HG03066 (cell line): ENCODE results near the gene FDCSP.
A peak's percentile ranks its signal among the peaks of the same experiment; 100 is the strongest.
"Not testable (repeated sequence)": the region's sequence is repeated elsewhere in the genome, so short reads cannot be mapped to it uniquely, and the experiment has no call there.

ENCODE experiments used
- ATAC-seq: cut with Tn5 transposase; IDR thresholded peaks from one replicate; pipeline ENCODE4 v1.9.1; 2021; ENCODE audit warnings: low read depth; ENCODE audit not compliant: unreplicated experiment

FDCSP gene

DNA sequence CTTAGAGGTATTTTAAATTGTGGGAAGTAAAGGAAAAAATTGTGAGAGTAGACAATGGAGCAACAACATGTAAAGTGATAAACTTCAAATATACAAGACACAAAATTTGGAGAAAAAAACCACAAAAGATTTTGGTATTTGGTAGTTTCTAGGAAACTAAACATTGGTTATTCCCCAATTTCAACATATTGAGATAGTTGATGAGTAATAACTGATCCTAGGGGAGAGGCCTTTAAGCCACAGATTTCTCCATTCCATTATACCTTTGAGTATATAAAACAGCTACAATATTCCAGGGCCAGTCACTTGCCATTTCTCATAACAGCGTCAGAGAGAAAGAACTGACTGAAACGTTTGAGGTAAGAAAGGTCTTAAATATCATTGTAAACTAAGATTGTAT lies at the start of gene FDCSP:
Gene FDCSP (plus strand): TSS at position 301 of the 400 bp plus-strand sequence. CDS start 5,071 bp downstream, outside the sequence.
- ATAC-seq = no peak

- ATAC-seq = no peak
Observed at GRCh38 chr4:70177090-70177489, 48.8 kb upstream of the FDCSP start.

DNA sequence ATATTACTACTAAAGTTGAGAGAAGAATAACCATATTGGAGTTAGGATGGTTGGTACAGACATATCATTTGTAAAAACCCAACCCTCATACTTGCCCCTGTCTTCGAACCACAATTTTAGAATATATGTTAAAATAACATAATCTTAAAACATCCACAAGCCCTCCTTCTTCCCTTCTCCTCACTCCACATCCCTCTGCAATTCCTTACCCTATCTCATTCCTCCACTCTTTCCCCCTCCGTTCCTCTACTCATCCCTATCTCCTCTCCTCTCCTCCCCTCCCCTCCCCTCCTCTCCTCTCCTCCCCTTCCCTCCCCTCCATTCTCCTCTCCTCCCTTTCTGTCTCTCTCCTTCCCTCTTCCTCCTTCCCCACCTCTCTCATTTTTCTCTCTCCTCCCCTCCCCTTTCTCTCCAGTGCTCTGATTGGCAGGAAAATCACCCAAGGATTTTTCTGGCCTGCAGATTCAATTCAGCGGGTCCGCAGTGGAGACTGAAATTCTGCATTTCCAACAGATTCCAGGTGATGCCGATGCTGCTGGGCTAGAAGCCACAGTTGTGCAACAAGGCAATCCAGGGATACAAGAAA lies 47.8 kb upstream of the FDCSP start:
- no peak for ATAC-seq

- no peak for ATAC-seq
Observed at GRCh38 chr4:70179811-70180210, 46.1 kb upstream of the FDCSP start.

- no peak for ATAC-seq
Observed at GRCh38 chr4:70181864-70182263, 44.1 kb upstream of the FDCSP start.

GRCh38 chr4:70182517-70183167 lies 43.3 kb upstream of the FDCSP start:
- no peak for ATAC-seq

GRCh38 chr4:70183168-70183939 lies 42.6 kb upstream of the FDCSP start:
- ATAC-seq = peak; percentile 73

DNA sequence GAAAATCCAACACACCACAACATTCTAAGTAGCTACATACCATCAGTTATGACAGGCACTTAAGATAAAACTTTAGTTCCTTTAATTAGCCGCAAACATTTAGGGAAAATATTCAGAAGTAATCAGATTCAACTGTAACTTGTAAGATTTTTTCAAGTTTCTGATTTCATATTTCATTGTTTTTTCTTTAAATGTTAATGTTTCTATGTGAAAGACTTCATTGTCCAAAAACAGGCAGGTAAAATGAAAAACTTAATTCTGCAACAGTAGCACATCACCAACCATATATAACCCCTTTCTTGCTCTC lies 42.0 kb upstream of the FDCSP start:
- no peak for ATAC-seq

DNA sequence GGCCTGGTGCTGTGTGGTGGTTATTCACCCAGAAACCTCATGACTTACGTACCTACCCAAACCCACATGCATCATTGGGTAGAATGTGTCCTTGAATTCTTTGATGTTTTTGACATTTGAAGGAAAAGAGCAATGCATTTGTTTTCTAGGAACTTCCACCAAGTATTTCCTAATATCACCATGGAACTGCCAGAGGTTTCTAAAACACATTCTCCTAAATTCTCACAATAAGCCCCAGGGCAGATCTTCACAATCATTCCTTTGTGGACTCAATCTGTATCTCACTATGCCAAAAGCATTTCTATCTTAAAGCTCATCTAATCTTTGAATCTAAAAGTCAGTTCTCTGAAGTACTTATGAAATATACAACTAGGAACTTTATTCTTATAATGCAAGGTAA lies 38.7 kb upstream of the FDCSP start:
- ATAC-seq = no peak

- no peak for ATAC-seq
Observed at GRCh38 chr4:70190579-70190978, 35.3 kb upstream of the FDCSP start.

DNA sequence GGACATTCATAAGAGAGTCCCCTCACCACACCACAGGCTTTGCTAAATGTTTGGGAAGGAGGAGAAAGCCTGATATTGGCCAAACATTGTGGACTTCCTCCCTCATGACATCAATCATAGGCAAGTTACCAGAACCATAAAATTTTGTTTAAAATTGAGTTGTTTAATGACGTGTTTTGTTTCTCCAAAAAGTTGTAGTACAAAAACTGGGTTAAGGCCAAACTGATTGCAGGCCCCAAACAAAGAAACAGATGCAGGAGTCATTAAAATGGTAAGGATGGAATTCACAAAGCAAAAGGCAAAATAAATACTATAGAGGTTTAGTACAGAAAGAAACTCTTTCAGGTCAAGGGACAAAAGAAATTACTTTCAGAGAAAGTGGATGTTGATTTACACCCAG lies 34.3 kb upstream of the FDCSP start:
- ATAC-seq = no peak

DNA sequence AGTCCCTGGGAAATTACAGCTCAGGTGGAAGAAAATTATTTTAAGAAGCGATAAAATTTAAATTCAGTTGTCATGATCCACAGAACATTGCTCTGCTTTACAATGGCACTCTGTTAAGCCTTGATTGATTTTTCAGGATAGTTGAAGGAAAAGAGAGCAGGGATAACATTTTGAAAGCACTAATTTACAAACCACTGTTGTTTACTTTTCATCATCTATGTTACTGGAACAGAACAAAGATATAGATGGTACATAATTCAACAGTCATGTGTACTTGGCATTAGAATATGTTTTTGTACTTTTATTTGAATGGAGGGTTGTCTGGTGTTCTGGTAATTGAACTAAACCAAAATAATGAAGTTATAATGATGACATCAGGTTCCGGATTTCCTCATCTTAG lies 33.0 kb upstream of the FDCSP start:
- ATAC-seq = no peak

GRCh38 chr4:70195425-70195824 lies 30.5 kb upstream of the FDCSP start, which contains the start of gene ODAM:
Gene ODAM, plus strand, starts transcription at chr4:70195725. Its CDS starts 819 bp downstream, at chr4:70196544.
- ATAC-seq = no peak

- ATAC-seq = no peak
Observed at GRCh38 chr4:70196857-70197256, 29.1 kb upstream of the FDCSP start.

DNA sequence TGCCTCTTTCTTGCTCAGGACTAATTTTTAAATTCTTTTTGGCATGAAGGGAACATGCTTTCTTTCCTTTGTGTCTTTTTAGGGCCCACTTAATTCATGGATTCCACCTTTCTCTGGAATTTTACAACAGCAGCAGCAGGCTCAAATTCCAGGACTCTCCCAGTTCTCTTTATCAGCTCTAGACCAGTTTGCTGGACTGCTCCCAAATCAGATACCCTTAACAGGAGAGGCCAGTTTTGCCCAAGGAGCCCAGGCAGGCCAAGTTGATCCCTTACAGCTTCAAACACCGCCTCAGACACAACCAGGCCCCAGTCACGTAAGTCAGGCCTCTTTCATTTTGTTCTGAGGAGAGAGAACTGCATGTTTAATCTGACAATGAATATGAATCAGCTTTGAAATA lies 28.1 kb upstream of the FDCSP start:
- no peak for ATAC-seq

DNA sequence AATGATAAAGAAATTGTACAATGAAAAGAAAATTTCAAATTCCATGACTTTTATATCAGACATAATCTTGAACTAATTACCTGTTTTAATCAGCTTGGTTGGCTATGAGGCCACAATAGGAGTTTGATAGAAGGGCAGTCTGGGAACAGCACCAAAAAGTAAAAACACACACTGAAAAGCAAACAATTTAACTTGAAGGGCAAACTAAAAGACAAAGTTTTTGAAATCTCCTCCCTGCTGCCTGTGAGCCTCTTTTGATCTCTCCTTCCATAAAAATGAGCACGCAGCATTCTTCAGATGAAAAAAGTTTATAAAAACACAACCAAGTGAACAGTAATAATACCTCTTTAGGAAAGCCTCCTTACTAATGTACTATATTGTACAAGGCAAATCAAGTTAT lies 22.3 kb upstream of the FDCSP start:
- no peak for ATAC-seq

GRCh38 chr4:70212752-70213151 lies 13.2 kb upstream of the FDCSP start:
- ATAC-seq = not testable (repeated sequence)

GRCh38 chr4:70216109-70216508 lies 9.8 kb upstream of the FDCSP start:
- ATAC-seq = not testable (repeated sequence)

GRCh38 chr4:70216550-70216949 lies 9.4 kb upstream of the FDCSP start:
- not testable (repeated sequence) for ATAC-seq

- ATAC-seq = not testable (repeated sequence)
Observed at GRCh38 chr4:70221389-70221788, 4.5 kb upstream of the FDCSP start.

DNA sequence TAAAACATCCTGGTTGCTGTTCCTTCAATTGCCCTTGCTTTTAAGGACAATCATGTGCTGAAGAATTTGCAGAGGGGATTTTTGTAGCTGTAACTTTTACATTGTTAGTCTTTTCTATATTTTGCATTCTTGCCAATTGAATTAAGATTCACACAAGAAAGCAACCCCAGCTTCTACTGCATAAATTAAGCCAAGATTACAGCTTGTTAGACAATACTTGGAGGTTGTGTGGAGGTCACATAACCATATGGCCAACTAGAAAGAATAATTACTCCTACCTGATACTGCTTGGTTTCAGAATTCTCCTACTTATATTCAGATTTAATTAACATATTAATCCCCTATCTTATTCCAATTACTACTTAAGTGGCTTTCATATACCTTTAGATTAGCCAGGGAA lies 4.1 kb upstream of the FDCSP start:
- ATAC-seq = not testable (repeated sequence)

GRCh38 chr4:70236125-70236524 lies 10.2 kb downstream of the FDCSP start:
- ATAC-seq = no peak
